NCI-H510A (cell line): ENCODE measurements around the gene MEST.
"Not testable (repeated sequence)": the region's sequence is repeated elsewhere in the genome, so short reads cannot be mapped to it uniquely, and the experiment has no call there.

Experiments
- DNase-seq: peaks from one replicate; lab custom pipeline; 2025; lab: John Stamatoyannopoulos, UW

Gene MEST, protein sequence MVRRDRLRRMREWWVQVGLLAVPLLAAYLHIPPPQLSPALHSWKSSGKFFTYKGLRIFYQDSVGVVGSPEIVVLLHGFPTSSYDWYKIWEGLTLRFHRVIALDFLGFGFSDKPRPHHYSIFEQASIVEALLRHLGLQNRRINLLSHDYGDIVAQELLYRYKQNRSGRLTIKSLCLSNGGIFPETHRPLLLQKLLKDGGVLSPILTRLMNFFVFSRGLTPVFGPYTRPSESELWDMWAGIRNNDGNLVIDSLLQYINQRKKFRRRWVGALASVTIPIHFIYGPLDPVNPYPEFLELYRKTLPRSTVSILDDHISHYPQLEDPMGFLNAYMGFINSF

DNA sequence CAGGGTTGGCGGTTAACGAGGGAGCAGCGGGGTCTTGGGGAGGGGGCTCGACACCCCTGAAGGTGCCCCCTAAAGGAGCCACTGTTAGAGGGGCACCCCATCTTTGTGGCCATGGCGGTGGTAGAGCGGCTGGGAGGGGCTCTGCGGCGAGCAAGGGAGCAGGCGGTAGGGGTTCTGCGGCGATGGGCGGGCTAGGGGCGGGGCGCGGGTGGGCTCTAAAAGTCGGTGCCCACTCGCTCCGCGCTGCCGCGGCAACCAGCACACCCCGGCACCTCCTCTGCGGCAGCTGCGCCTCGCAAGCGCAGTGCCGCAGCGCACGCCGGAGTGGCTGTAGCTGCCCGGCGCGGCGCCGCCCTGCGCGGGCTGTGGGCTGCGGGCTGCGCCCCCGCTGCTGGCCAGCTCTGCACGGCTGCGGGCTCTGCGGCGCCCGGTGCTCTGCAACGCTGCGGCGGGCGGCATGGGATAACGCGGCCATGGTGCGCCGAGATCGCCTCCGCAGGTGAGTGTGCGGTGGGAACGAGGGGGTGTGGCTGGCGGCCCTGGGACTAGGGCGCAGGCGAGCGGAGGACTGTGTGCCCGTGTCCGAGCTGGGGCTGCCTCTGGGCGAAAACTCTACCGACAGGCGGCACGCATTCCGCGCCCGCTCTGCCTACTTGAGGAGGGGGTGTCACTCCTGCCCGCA lies at the start of gene MEST:
Gene MEST (plus strand): TSS at position 245 of the 682 bp plus-strand sequence. CDS start 229 bp downstream, at position 474.
- no peak for DNase-seq

DNA sequence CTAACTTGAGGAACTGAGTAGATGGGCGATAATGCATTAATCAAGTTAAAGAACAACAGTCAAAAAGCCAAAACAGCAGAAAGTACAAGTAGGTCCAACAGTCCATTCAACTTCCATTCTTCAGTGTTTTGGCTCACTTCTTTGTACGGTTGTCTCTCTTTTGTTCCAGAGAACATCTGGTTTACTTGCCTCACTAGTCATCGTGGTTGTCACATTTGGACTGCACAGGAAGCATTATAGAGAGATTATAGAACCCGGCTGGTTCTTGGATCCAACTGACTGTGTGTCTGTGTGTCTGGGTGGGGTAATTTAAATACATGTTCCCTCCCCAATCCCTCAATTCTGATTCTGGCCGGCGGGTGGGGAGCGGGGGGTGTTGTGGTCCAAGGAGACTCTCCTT lies 49.3 kb upstream of the MEST start:
- no peak for DNase-seq

DNA sequence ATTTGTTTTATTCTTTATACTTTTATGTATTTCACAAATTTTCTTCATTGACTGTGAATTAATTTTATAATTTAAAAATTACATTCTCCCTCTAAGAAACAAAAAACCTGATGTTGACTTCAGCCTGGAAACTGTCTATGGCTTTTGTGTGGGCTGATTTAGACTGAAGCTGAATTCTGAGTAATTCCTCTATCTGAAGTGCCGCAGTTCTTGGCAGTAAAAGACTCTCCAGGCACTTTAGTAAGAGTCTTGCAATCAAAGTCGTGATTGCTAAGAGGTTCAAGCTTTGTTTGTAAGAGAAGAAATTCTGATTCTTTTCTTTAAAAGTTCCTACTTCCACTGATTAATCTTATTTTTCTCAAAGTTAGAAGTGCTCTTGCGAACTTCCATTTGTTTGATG lies 47.7 kb upstream of the MEST start:
- no peak for DNase-seq

DNA sequence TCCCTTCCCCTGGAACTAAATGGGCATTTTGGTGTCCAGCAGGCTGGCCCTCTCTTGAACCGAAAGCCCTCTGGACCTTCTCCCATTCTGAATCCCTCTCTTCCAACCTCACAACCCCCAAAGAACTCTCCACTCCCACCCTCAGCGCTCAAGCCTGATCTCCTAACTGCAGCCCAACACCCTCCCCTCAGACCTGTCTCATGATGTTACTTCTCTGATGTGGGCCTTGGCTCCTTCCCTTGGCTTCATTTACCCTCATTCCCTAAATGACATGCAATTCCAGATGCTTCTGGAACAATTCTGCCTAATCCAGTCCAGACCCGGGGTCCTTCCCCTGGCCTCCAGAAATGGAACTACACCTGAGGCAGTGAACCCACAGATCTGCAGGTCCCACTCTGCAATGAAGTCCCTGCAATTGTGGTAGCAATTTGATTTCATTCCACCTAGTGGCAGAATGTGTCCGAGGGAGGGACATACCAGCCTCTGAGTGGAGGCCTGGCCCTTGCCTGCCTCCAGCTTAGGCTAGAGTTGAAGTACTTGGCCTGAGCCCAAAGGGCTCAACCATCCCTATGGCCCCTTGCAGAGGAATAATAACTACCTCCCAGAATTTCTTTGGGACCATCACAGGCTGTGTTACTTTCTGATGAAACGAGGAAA lies 47.0 kb upstream of the MEST start:
- no peak for DNase-seq

DNA sequence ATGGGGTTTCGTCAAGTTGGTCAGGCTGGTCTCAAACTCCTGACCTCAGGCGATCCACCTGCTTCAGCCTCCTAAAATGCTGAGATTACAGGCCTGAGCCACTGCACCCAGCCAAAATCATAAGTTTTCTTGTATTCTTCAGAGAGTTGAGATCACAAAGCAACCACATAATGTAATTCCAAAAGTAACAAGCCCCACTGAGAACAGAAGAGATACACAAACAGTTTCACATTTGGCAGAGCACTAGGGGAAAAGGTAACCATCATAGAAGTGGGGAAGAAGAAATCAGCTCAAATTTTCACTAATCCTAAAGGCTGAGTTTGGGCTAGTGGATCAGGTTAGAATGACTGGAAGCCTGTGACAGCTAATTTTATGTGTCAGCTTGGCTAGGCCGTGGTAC lies 45.6 kb upstream of the MEST start:
- DNase-seq: no peak

DNA sequence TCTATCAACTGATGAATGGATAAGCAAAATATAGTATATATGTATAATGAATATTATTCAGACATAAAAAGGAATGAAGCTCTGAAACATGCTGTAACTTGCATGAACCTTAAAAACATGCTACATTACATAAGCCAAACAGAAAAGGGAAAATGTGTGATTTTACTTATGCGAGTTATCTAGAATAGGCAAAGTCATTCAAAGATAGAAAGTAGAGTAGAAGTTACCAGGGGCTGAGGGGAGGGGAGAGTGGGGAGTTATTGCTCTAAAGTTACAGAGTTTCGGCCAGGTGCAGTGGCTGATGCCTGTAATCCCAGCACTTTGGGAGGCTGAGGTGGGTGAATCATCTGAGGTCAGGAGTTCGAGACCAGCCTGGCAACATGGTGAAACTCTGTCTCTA lies 40.5 kb upstream of the MEST start:
- DNase-seq: not testable (repeated sequence)

DNA sequence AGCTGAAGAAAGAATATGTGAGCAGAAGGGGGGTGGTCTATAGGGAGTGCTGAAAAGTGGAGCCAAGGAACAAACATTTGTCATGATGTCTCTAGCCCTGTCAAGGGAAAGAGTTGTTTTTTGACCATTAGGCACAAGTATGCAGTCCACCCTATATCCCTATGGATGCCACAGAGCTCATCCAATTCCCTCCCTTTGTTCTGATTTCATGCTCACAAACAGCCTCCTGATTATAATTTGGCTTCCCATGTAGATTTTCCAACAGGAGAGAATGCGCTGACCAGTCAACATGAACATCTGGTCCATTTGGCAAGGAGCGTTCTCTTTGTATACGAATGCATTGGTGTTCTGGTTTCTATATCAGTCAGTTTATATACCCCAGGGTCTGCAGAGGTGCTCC lies 38.9 kb upstream of the MEST start:
- no peak for DNase-seq

DNA sequence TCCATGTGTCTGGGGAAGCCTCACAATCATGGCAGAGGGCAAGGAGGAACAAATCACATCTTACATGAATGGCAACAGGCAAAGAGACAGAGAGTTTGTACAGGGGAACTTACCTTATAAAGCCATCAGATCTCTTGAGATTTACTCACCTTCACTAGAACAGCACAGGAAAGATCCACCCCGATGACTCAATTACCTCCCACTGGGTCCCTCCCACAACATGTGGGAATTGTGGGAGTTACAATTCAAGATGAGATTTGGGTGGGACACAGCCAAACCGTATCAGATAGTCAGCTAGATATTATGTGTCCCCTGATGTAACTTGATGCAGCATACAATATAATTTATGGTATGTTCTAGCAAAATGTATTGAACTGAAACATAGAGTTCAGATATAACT lies 36.9 kb upstream of the MEST start:
- no peak for DNase-seq

DNA sequence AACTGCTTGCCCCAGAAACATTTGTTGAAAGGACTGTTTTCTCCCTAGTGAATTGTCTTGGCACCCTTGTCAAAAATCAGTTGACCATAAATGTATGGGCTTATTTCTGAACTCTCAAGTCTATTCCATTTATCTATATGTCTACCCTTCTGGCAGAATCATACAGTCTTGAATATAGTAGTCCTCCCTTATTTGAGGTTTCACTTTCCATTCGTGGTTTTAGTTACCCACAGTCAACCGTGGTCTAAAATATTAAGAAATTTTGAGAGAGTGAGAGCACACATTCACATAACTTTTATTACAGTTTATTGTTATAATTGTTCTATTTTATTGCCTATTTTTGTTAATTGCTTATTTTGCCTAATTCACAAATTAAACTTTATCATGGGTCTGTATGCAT lies 33.6 kb upstream of the MEST start:
- DNase-seq: no peak

DNA sequence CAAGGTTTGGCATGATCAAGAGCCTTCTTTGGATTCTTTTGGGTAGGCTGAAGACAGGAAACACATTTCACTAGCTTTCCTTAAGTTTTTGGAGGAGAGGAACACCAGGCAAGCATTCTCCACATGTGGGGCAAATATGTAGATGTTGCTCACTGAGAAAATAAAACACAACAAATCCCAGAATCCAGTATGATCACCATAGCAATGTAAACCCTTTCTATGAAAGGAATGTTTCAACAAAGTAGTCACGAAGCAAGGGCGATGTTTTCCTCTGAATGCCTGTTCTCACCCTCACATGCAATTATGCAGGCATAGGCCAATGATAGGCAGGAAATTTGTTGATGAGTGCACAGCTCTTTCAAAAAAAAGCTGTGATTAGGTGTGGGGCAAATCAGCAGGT lies 30.6 kb upstream of the MEST start:
- no peak for DNase-seq

DNA sequence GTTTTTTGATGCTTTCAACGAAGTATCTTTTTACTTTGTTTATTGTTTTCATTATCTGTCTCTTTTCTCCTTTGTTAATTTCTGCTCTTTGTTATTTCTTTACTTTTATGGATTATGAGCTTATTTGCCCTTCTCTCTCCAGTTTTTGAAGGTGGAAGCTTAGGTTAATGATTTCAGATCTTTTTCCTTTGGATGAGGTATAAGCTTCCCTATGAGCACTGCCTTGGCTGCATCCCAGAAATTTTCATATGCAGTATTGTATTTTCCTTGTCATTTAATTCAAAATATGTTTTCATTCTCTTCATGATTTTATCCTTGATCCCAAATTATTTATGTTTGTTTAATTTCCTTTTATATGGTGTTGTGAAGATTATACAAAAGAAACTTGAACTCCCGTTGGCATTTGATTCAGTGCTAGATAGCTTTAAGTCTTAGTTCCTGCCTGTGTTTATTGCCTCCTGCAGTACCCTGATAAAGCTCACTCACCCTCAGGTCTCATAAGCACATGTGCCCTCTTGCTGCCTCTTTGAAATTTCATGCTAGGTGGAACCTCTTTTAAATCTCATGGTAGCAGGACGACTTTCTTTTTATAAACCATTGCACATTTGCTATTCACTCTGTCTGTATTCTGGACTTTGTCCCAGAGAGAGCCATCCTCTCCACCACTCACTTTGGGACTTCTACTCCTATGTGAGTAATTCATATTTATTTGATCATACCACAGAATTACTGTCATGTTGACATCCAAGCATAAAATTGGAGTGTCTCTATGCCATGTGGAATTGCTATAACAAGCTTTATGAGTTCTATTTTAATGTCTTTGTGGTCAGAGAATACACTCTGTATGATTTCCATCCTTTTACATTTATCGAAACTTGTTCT lies 28.1 kb upstream of the MEST start:
- no peak for DNase-seq

DNA sequence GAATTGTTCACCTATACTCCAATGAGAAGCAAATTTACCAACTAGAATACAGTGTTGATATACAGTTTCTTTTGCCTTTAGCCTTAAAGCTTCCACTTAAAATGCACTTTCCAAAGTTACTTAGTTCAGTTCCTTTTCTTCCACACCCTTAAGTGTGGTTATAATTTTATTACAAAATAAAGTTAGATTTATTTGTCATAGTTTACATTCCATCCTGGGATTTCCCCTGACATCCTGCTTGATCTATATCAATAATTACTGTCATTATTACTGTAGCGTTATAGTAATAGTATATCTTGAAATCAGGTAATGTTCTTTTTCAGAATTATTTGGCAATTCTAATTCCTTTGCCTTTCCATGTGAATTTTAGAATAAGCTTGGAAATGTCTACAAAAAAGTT lies 23.3 kb upstream of the MEST start:
- DNase-seq: no peak

DNA sequence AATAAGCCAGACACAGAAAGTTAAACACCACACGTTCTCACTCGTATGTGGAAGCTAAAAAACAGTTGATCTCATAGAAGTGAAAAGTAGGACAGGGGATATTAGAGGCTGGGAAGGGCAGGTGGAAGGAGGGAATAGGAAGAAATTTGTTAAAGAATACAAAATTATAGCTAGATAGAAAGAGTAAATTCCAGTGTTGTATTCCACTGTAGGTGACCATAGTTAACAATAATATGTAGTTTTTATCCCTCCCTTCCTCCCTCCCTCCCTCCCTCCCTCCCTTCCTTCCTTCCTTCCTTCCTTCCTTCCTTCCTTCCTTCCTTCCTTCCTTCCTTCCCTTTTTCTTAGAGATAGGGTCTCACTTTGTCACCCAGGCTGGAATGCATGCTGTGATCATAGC lies 19.9 kb upstream of the MEST start:
- DNase-seq: no peak

DNA sequence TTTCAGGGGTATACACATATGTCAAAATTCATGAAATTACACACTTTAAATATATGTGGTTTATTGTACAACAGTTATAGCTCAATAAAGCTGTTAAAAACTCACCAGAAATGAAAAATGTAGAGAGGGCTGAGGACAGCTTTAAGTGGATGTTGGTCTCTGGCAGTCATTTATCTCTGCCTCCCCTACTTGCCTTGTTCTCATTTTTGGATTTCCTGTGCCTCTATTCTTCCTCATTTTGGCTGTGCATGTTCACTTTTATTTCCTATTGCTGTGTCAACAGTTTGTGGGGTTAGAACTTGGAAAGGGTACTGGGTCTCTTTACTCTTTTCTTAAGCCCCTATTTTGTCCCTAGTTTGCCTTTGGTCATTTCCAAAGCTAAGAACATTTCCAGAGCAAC lies 18.6 kb upstream of the MEST start:
- no peak for DNase-seq

DNA sequence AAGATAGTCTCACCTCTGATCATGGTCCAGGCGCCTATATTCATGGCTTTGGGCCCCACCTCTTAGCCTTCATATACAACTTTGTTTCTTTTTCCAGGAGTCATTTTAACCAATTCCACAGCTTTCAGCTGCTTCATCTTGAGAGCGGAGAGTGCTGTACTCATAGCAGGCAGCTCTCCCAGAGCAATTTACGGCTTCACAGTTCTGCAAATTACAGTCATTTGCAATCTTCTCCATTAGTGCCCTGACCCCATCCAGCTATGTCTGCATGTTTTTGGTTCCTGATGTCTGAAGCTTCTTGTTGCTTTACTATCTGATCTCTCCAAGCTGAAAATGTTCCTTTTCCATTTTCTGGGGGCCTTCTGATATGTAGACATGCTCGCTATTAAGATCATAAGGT lies 18.0 kb upstream of the MEST start:
- DNase-seq: no peak

DNA sequence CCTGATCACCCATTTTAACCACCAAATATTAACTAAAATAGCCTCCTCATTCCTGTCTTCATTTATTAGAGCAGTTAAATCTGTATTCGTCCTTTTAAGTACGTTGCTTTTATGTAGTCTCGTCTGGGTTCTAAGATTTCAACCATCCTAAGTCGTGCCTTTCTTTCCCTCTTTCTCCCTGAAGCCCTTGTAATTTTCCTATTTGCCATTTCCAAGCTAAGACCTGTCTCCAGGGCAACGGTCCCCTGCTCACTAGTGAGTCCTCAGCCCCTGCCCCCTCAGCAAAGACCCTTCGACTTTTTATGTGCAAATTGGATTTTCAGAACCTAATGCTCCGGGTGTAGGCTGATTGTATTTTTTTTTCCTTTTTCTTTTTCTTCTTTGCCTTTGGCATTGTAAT lies 16.1 kb upstream of the MEST start:
- DNase-seq: no peak

DNA sequence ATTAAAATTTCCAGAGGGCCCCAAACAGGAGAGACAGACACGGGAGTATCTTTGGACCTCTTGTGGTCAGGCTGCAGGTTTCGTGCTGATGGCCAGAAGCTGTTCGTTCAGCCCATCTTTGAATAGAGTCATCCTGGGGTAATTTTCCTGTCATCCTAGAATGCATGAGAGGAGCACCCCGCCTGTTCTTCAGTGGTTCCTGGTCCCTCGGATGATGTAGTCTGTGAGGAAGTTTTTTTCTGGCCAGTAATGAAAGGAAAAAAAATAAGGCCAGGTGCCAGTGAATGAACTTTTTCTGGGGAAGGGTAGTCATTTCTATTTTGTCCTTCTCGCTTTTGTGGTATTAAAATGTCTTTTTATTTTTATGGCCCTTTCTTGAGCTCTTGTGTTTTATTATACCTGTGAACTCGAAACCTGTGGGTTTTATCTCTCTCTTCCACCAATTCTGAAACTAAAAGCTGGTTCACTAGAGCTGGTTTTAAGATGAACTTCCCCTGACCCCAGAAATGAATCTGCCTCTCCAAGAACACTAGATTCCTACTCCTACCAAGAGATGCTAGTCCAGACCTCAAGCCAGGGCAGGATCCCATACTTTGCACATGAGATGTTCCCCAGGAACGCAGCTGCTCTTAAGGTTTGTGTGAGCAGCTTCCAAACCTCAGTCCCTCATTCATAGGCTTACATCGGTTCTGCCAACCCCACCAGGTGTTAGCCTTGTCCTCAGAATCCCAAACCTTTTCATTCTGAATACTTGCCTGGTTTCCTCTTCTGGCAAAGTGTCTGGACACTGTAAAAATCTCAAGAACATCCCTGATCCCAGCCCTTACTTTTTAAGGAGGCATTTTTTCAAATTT lies 15.4 kb upstream of the MEST start:
- no peak for DNase-seq

DNA sequence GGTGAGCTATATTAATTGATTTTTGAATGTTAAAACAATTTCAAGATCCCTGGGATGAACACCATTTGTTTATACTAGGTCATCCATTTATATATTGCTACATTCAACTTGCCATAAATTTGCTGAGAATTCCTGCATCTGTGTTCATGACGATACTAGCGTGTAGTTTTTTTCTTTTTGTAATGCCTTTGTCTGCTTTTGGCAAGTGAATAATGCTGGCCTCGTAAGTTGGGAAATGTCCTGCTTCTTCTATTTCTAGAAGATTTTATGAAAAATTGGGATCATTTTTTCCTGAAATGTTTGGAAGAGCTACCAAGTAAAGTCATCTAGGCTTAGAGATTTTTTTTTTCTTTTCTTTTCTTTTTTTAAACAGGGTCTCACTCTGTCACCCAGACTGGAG lies 12.9 kb upstream of the MEST start:
- no peak for DNase-seq

DNA sequence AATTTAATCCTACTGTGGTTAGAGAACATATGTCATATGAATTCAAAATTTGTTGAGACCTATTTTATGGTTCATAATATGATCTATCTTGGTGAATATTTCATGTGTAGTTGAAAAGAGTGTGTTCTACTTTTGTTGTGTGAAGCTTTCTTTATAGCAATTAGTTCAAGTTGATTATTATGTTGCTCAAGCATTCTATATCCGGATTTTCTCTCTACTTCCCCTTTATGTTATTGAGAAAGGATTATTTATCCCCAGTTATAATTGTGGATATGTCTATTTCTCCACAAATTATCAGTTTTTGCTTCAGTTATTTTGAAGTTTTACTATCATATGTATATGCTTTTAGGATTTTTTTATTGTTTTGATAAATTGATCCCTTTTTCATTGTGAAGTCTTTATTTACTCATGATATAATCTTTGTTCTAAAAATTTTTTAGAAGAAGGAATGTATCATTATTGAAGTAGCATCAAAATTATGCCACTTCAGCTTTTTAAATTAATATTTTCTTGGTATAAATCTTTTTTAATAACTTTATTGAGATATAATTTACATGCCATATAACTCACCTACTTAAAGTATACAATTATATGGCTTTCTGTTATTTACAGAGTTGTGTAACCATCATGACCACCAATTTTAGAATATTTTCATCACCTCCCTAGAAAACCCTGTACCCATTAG lies 12.0 kb upstream of the MEST start:
- no peak for DNase-seq

DNA sequence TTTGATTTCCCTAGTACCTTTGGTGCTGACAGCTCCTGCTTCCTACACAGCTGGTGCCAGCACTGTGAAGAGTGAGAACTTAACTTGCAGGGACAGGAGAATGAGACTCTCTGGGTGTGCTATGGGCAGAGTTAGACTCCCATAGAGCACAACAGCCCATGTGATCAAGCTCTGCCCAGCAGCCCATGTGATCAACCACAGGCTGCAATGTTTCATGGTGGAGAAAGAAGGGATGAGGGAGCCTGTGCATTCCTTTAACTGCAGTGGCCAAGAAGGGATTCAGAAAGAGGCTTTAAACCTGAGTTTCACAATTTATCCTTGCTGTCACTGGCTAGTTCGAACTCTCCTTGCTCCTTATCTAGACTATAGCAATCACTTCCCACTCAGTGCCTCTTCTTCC lies 10.0 kb upstream of the MEST start:
- no peak for DNase-seq

DNA sequence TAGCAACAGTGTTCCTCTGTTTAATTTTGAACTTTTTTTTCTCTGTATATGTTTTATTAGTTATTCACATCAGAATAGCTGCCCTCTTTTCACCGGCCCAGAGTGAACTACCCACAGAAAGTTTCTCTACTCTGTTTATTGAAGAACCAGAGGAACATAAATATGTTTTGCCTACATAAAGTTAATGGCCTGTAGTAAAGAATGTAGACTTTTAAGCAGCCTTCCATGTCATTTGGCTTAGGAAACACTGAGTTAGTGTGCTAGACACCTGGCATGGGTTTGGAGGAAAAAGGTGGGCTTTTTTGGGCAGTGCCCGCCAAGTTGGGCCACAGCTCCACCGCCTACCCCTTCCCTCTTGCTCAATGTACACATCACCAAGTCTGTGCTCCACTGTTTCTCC lies 8.9 kb upstream of the MEST start:
- no peak for DNase-seq
